Fibroblast of lung (primary cell): ENCODE measurements around the gene ABCF2. TPM values are rescaled to one million over a fixed set of nuclear protein-coding genes. Genes with fewer than 3 reads are reported as not detected.

Source experiments
- DNase-seq, 2 donors: peaks; one replicate each; pipeline versions ENCODE4 v3.0.0 to v3.0.0-alpha.2; 2010; ENCODE audit warnings: low read depth in 2 of 2
- H2AFZ ChIP-seq: 2 replicates; pipeline ENCODE4 v1.5.1; 2012; ENCODE audit warnings: low read length, control low read depth, inconsistent platforms
- H3K27ac ChIP-seq: 2 replicates; pipeline ENCODE4 v1.5.1; 2011; ENCODE audit warnings: low read length, control low read depth; ENCODE audit not compliant: insufficient read depth
- H3K27me3 ChIP-seq: 2 replicates; pipeline ENCODE4 v1.5.1; 2011; ENCODE audit warnings: mild to moderate bottlenecking, low read length; ENCODE audit not compliant: control insufficient read depth, insufficient read depth
- H3K36me3 ChIP-seq: 2 replicates; pipeline ENCODE4 v1.5.1; 2011; ENCODE audit warnings: low read length; ENCODE audit not compliant: control insufficient read depth, insufficient read depth
- H3K4me1 ChIP-seq: 2 replicates; pipeline ENCODE4 v1.5.1; 2011; ENCODE audit warnings: low read length; ENCODE audit not compliant: control insufficient read depth, insufficient read depth; ENCODE audit errors: extremely low read depth
- H3K4me2 ChIP-seq: 2 replicates; pipeline ENCODE4 v1.5.1; 2011; ENCODE audit warnings: low read length, control low read depth; ENCODE audit not compliant: insufficient read depth; ENCODE audit errors: extremely low read depth
- H3K4me3 ChIP-seq, 4 experiments: fragments of 200-600 bp in 1 of 4; sonication (generic) in 1 of 4; replicated peaks in 1 of 4; 2 replicates each; pipeline ENCODE4 v1.5.1; 2011 to 2016; ENCODE audit warnings: low read length in 4 of 4, low read depth in 3 of 4, mild to moderate bottlenecking in 3 of 4, control low read depth in 2 of 4, inconsistent platforms in 1 of 4, mixed read lengths in 1 of 4; ENCODE audit not compliant: insufficient read depth in 1 of 4; ENCODE audit errors: control extremely low read depth in 1 of 4
- H3K79me2 ChIP-seq: 2 replicates; pipeline ENCODE4 v1.5.1; 2012; ENCODE audit warnings: mild to moderate bottlenecking, low read length, inconsistent platforms; ENCODE audit not compliant: control insufficient read depth, insufficient read depth
- H3K9ac ChIP-seq: 2 replicates; pipeline ENCODE4 v1.5.1; 2011; ENCODE audit warnings: mild to moderate bottlenecking, low read length, control low read depth; ENCODE audit not compliant: insufficient read depth
- H3K9me3 ChIP-seq: 2 replicates; pipeline ENCODE4 v1.5.1; 2012; ENCODE audit warnings: low read depth, low read length; ENCODE audit not compliant: control insufficient read depth, insufficient read depth
- H4K20me1 ChIP-seq: 2 replicates; pipeline ENCODE4 v1.5.1; 2011; ENCODE audit warnings: low read length; ENCODE audit not compliant: control insufficient read depth, insufficient read depth; ENCODE audit errors: extremely low read depth
- CTCF ChIP-seq, 2 donors: IDR thresholded peaks in 1 of 2; conservative IDR thresholded peaks in 1 of 2; 1 replicate in 1 of 2; 2 replicates in 1 of 2; pipeline ENCODE4 v1.5.1; 2011 to 2012; ENCODE audit warnings: low read length in 2 of 2, control low read depth in 1 of 2, inconsistent platforms in 1 of 2, low read depth in 1 of 2, mild to moderate bottlenecking in 1 of 2
- EZH2 ChIP-seq: IDR thresholded peaks from 2 replicates; pipeline ENCODE4 v1.5.1; 2012; ENCODE audit warnings: low read length, control low read depth, mild to moderate bottlenecking; ENCODE audit errors: missing control alignments
- polyA plus RNA-seq, 2 donors: library from polyadenylated mRNA; depleted of rRNA in 1 of 2; stranded (reverse) in 1 of 2; unstranded in 1 of 2; fragments of >200 nt; gene quantifications; 2 replicates each; pipeline ENCODE4 v1.2.1, GENCODE V29; 2011 to 2012; ENCODE audit warnings: missing spikeins in 1 of 2
- total RNA-seq: library from RNA; depleted of rRNA; stranded (reverse); fragments of >200 nt; gene quantifications from 2 replicates; pipeline ENCODE4 v1.2.1, GENCODE V29; 2014

The ABCF2 gene
- total and polyA plus RNA-seq, 2 donors (not counting 1 experiment from before 2014, with no cell fraction given) = 41.6 to 46.4 TPM

DNA sequence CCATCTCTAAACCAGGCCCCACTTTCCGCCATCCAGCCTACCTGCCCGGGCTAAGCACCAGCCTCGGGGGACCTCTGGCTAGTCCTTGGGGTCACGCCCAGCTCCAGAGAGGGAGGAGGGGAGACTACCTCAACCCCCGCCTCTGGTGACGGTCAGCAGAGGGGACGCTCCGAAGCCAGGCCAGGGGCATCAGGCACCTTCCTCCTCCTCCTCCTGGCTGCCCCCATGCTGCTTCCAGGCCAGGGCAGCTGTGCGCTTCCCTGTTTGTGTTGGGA is 25.5 kb upstream of the ABCF2 start:
- Histone ChIP-seq H3K27ac (peak overlapping the region; percentile 88), H3K9ac (peak overlapping the region; percentile 79)

GRCh38 chr7:151251689-151252560 is 24.9 kb upstream of the ABCF2 start:
- Histone ChIP-seq H3K4me3 (peak overlapping the region; percentile 67 to 79 (median 75)), H3K79me2 (peaks cover 5% of the 10 kb centered on the region), H3K36me3 (no peaks in the 10 kb centered on the region), H4K20me1 (no peaks in the 10 kb centered on the region), H3K4me2 (peak overlapping the region; percentile 98), H3K27me3 (peaks cover 7% of the 10 kb centered on the region), H2AFZ (peak overlapping the region; percentile 70), H3K27ac (peak overlapping the region; percentile 88), H3K9me3 (no peaks in the 10 kb centered on the region), H3K4me1 (peaks cover 25% of the 10 kb centered on the region), H3K9ac (peak overlapping the region; percentile 79)
- peak; percentile 80 to 82 for DNase-seq
- no peak for TF ChIP-seq EZH2
- TF ChIP-seq CTCF (conservative IDR thresholded peaks at IDR 0.05 in 1 of 2, IDR thresholded peaks at IDR 0.05 in 1 of 2; ENCODE audit: low read depth in 1 of 2, low read length in 2 of 2) = no peak

More for the DNA sequence above, 25.5 kb upstream of the ABCF2 start:
- Histone ChIP-seq H3K27me3 (peaks cover 9% of the 10 kb centered on the region), H4K20me1 (no peaks in the 10 kb centered on the region), H3K4me1 (peaks cover 22% of the 10 kb centered on the region), H3K36me3 (no peaks in the 10 kb centered on the region), H3K79me2 (peaks cover 4% of the 10 kb centered on the region), H3K4me3 (peak overlapping the region; percentile 67 to 79 (median 75)), H3K9me3 (no peaks in the 10 kb centered on the region), H3K4me2 (peak overlapping the region; percentile 98), H2AFZ (peak overlapping the region; percentile 70)
- DNase-seq = no peak
- TF ChIP-seq EZH2 (no peak), CTCF (conservative IDR thresholded peaks at IDR 0.05 in 1 of 2, IDR thresholded peaks at IDR 0.05 in 1 of 2; ENCODE audit: low read depth in 1 of 2, low read length in 2 of 2) (no peak)

- Histone ChIP-seq H4K20me1 (no peaks in the 10 kb centered on the region), H3K9ac (peak overlapping the region; percentile 32), H3K27ac (peak overlapping the region; percentile 1), H3K36me3 (no peaks in the 10 kb centered on the region), H3K4me3 (peak overlapping the region in 3 of 4 experiments; percentile 3 to 58 (median 50)), H3K79me2 (peaks cover 5% of the 10 kb centered on the region), H3K4me1 (peaks cover 29% of the 10 kb centered on the region), H3K27me3 (peaks cover 3% of the 10 kb centered on the region), H3K9me3 (no peaks in the 10 kb centered on the region), H3K4me2 (peak overlapping the region; percentile 68), H2AFZ (no peak overlapping the region)
- TF ChIP-seq EZH2 = no peak
- TF ChIP-seq CTCF (conservative IDR thresholded peaks at IDR 0.05 in 1 of 2, IDR thresholded peaks at IDR 0.05 in 1 of 2; ENCODE audit: low read depth in 1 of 2, low read length in 2 of 2) = no peak
- peak in 1 of 2 donors; percentile 35 for DNase-seq
Observed at GRCh38 chr7:151251328-151251688, 24.3 kb upstream of the ABCF2 start.
